Upper lobe of right lung (tissue), 1 donor: ENCODE measurements around the gene GIMAP5. TPM values are rescaled to one million over a fixed set of nuclear protein-coding genes. Genes with fewer than 3 reads are reported as not detected.

Experiments used
- ATAC-seq: fragments of 200-7000 bp; cut with Tn5 transposase; one replicate; pipeline ENCODE4 v1.9.1; 2020; ENCODE audit warnings: mild to moderate bottlenecking, moderate library complexity
- DNase-seq: peaks from one replicate; pipeline ENCODE4 v3.0.0-alpha.2; 2020
- H3K27ac ChIP-seq: fragments of 200-600 bp; one replicate; pipeline ENCODE4 v1.8.0; 2022
- H3K27me3 ChIP-seq: fragments of 200-600 bp; one replicate; pipeline ENCODE4 v1.8.0; 2022; ENCODE audit warnings: mild to moderate bottlenecking
- H3K36me3 ChIP-seq: fragments of 200-600 bp; one replicate; pipeline ENCODE4 v1.8.0; 2022
- H3K4me1 ChIP-seq: fragments of 200-600 bp; one replicate; pipeline ENCODE4 v1.8.0; 2022
- H3K4me3 ChIP-seq: fragments of 200-600 bp; one replicate; pipeline ENCODE4 v1.8.0; 2022; ENCODE audit warnings: mild to moderate bottlenecking
- H3K9me3 ChIP-seq: fragments of 200-600 bp; one replicate; pipeline ENCODE4 v1.8.0; 2022
- CTCF ChIP-seq: fragments of 200-600 bp; IDR thresholded peaks from one replicate; pipeline ENCODE4 v1.8.0; 2022; ENCODE audit warnings: antibody characterized with exemption
- intact Hi-C: fragments of 100-400 bp; cut with DNase I; formaldehyde crosslinking; loops from one replicate; pipeline ENCODE4 v1.11.0; 2022
- total RNA-seq: library from RNA; stranded (reverse); fragmentation: NEBNext Ultra II Directional; extraction: Animal tissue kit (Norgen Biotek cat#: 25700); gene quantifications from one replicate; pipeline ENCODE4 v1.2.1, GENCODE V29; 2021
- donor health status: DM: no; HTN: yes; CAD: no; lungs with severe emphysema.

Gene GIMAP5
- total RNA-seq, 1 donor from 2014 or later = 41.8 TPM

GRCh38 chr7:150728011-150728410 lies 9.2 kb upstream of the GIMAP5 start:
- Histone ChIP-seq H3K27me3 (no peaks in the 10 kb centered on the region), H3K4me3 (no peak overlapping the region), H3K4me1 (no peaks in the 10 kb centered on the region), H3K36me3 (no peaks in the 10 kb centered on the region), H3K9me3 (no peaks in the 10 kb centered on the region), H3K27ac (no peak overlapping the region)
- DNase-seq = no peak
- ATAC-seq = no peak
- intact Hi-C loops = no loop called here
- TF ChIP-seq CTCF = no peak

DNA sequence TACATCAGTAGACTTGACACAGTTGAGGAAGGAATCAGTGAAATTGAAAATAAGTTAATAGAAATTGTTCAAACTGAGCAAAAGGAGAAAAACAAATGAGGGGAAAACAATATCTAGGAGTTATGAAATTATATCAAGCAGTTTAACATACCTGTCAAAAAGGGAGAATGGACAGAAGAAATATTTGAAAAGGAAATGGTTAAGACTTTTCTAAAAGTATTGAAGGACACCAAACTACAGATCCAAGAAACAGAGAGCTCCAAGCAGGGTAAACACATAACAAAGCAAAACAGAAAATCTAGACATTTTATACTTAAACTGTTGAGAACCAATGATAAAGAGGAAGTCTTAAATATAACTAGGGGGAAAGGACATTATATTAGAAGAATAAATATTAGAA lies 8.6 kb upstream of the GIMAP5 start:
- Histone ChIP-seq H3K27me3 (no peaks in the 10 kb centered on the region), H3K4me1 (no peaks in the 10 kb centered on the region), H3K27ac (no peak overlapping the region), H3K9me3 (no peaks in the 10 kb centered on the region), H3K36me3 (no peaks in the 10 kb centered on the region), H3K4me3 (no peak overlapping the region)
- DNase-seq (no peak), ATAC-seq (no peak)
- intact Hi-C loops = no loop called here
- TF ChIP-seq CTCF = no peak

GRCh38 chr7:150731916-150732315 lies 5.3 kb upstream of the GIMAP5 start:
- Histone ChIP-seq H3K27me3 (no peaks in the 10 kb centered on the region), H3K27ac (no peak overlapping the region), H3K4me1 (no peaks in the 10 kb centered on the region), H3K36me3 (no peaks in the 10 kb centered on the region), H3K9me3 (no peaks in the 10 kb centered on the region), H3K4me3 (no peak overlapping the region)
- intact Hi-C loops = no loop called here
- DNase-seq (no peak), ATAC-seq (no peak)
- no peak for TF ChIP-seq CTCF

- intact Hi-C loops = no loop called here
- Histone ChIP-seq H3K27me3 (no peaks in the 10 kb centered on the region), H3K27ac (no peak overlapping the region), H3K4me1 (no peaks in the 10 kb centered on the region), H3K36me3 (no peaks in the 10 kb centered on the region), H3K9me3 (no peaks in the 10 kb centered on the region), H3K4me3 (no peak overlapping the region)
- TF ChIP-seq CTCF = no peak
- DNase-seq (no peak), ATAC-seq (no peak)
Measured at GRCh38 chr7:150732786-150733481, 4.3 kb upstream of the GIMAP5 start.

DNA sequence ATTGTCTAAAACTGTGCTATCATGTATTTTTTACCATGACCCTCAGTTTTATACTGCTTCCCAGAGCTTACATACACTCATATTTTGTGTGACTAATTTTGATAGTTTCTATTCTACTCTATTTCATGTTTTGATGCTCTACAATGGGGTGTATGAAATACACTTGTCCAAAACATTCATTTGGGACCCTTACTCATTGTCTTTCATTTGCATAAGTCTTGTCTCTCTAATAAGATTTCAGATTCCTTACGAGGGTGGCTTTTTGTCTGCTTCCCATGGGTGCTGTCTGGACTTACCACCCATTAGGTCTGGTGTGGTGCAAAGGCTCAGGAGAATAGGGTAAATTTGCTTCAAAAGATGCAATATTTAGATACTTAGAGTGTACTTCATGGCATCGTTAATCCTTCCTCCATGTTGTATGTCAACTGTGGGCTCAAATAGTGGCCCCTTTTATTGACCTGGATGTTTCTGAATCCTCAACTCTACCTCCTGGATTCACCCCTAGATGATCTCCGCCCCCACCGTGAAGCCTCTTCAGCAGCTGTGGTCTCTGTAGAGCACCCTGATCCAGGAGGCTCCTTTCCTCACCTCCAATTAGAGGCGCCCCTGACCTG lies 3.6 kb upstream of the GIMAP5 start:
- ATAC-seq (no peak), DNase-seq (no peak)
- Histone ChIP-seq H3K4me1 (no peaks in the 10 kb centered on the region), H3K27ac (no peak overlapping the region), H3K36me3 (no peaks in the 10 kb centered on the region), H3K4me3 (no peak overlapping the region), H3K9me3 (no peaks in the 10 kb centered on the region), H3K27me3 (no peaks in the 10 kb centered on the region)
- TF ChIP-seq CTCF = no peak
- intact Hi-C loops = no loop called here
